ENCODE data around the gene KCNH2. TPM values are rescaled to one million over a fixed set of nuclear protein-coding genes. Genes with fewer than 3 reads are reported as not detected.

Gene KCNH2
- total RNA-seq, 1 donor from 2014 or later, result 107 TPM

GRCh38 chr7:150981644-150982043 is 3.5 kb upstream of the KCNH2 start:
- DNase-seq (no peak), ATAC-seq (no peak)
- intact Hi-C loops (cut with micrococcal nuclease), result loop anchor here (10.0 kb wide), 1 partner anchor 197 kb away; no protein-coding TSS in a partner anchor

GRCh38 chr7:150980663-150981062 is 2.5 kb upstream of the KCNH2 start:
- intact Hi-C loops (cut with micrococcal nuclease), result loop anchor here (10.0 kb wide), 1 partner anchor 196 kb away; no protein-coding TSS in a partner anchor
- ATAC-seq, result no peak
- no peak for DNase-seq

GRCh38 chr7:150979713-150980390 is 1.7 kb upstream of the KCNH2 start:
- DNase-seq (peak; percentile 45), ATAC-seq (no peak)
- intact Hi-C loops (cut with micrococcal nuclease), result loop anchor here (10.0 kb wide), 1 partner anchor 195 kb away; no protein-coding TSS in a partner anchor

GRCh38 chr7:150977382-150978125 is 567 bp downstream of the KCNH2 start:
- DNase-seq (peak; percentile 72), ATAC-seq (peak; percentile 7)
- intact Hi-C loops (cut with micrococcal nuclease), result no loop called here

- intact Hi-C loops (cut with micrococcal nuclease), result no loop called here
- peak; percentile 83 for DNase-seq
- peak; percentile 67 for ATAC-seq
Observed at GRCh38 chr7:150976529-150977381, 1.4 kb downstream of the KCNH2 start.

GRCh38 chr7:150975536-150976319 is 2.4 kb downstream of the KCNH2 start:
- ATAC-seq (no peak), DNase-seq (peak; percentile 29)
- intact Hi-C loops (cut with micrococcal nuclease), result no loop called here

GRCh38 chr7:150974468-150975391 is 3.4 kb downstream of the KCNH2 start:
- peak; percentile 5 for ATAC-seq
- intact Hi-C loops (cut with micrococcal nuclease), result no loop called here

GRCh38 chr7:150973571-150974451 is 4.3 kb downstream of the KCNH2 start:
- intact Hi-C loops (cut with micrococcal nuclease), result no loop called here
- peak; percentile 43 for DNase-seq

More at GRCh38 chr7:150974468-150975391, 3.4 kb downstream of the KCNH2 start:
- DNase-seq, result peak; percentile 86

GRCh38 chr7:150972741-150973140 is 5.4 kb downstream of the KCNH2 start:
- ATAC-seq (no peak), DNase-seq (peak; percentile 55)
- intact Hi-C loops (cut with micrococcal nuclease), result no loop called here

More at GRCh38 chr7:150973571-150974451, 4.3 kb downstream of the KCNH2 start:
- ATAC-seq, result no peak

GRCh38 chr7:150972023-150972468 is 6.1 kb downstream of the KCNH2 start:
- intact Hi-C loops (cut with micrococcal nuclease), result no loop called here
- DNase-seq, result peak; percentile 91
- peak; percentile 70 for ATAC-seq

- intact Hi-C loops (cut with micrococcal nuclease), result no loop called here
- peak; percentile 34 for ATAC-seq
- DNase-seq, result peak; percentile 77
Observed at GRCh38 chr7:150971242-150972022, 6.7 kb downstream of the KCNH2 start.

GRCh38 chr7:150970424-150970823 is 7.7 kb downstream of the KCNH2 start:
- intact Hi-C loops (cut with micrococcal nuclease), result no loop called here
- DNase-seq (peak; percentile 25), ATAC-seq (no peak)

GRCh38 chr7:150969475-150969874 is 8.6 kb downstream of the KCNH2 start:
- intact Hi-C loops (cut with micrococcal nuclease), result no loop called here
- DNase-seq, result peak; percentile 22
- ATAC-seq, result no peak

GRCh38 chr7:150968734-150969372 is 9.3 kb downstream of the KCNH2 start:
- intact Hi-C loops (cut with micrococcal nuclease), result no loop called here
- DNase-seq (peak; percentile 48), ATAC-seq (no peak)

GRCh38 chr7:150968056-150968733 is 9.9 kb downstream of the KCNH2 start:
- DNase-seq (peak; percentile 68), ATAC-seq (peak; percentile 23)
- intact Hi-C loops (cut with micrococcal nuclease), result no loop called here

All from left ventricle myocardium superior (tissue), 1 donor.